Tibial artery (tissue), 4 donors: ENCODE measurements around the gene REG4.
"Not testable (repeated sequence)": the region's sequence is repeated elsewhere in the genome, so short reads cannot be mapped to it uniquely, and the experiment has no call there.

ENCODE experiments used
- DNase-seq, 2 donors: peaks; one replicate each; pipeline ENCODE4 v3.0.0-alpha.2; 2019
- H3K27ac ChIP-seq, 2 donors: fragments of 200-600 bp; sonication (generic) in 1 of 2; 1 replicate in 1 of 2; 2 replicates in 1 of 2; pipeline ENCODE4 v1.5.1; 2018 to 2019; ENCODE audit warnings: mild to moderate bottlenecking in 1 of 2
- H3K27me3 ChIP-seq, 2 donors: fragments of 200-600 bp; sonication (generic) in 1 of 2; one replicate each; pipeline versions ENCODE4 v1.5.1 to v1.6.0; 2016 to 2019
- H3K36me3 ChIP-seq, 3 donors: fragments of 200-600 bp; sonication (generic) in 2 of 3; one replicate each; pipeline ENCODE4 v1.5.1; 2016 to 2019; ENCODE audit warnings: mild to moderate bottlenecking in 2 of 3
- H3K4me1 ChIP-seq, 4 donors: fragments of 200-600 bp; sonication (generic) in 2 of 4; 1 replicate in 3 of 4; 2 replicates in 1 of 4; pipeline ENCODE4 v1.5.1; 2016 to 2019
- H3K4me3 ChIP-seq, 2 donors: fragments of 200-600 bp; sonication (generic) in 1 of 2; 1 replicate in 1 of 2; 2 replicates in 1 of 2; pipeline ENCODE4 v1.5.1; 2018 to 2019; ENCODE audit warnings: mild to moderate bottlenecking in 2 of 2
- H3K9me3 ChIP-seq, 3 donors: fragments of 200-600 bp; sonication (generic) in 1 of 3; one replicate each; pipeline ENCODE4 v1.5.1; 2016 to 2019
- intact Hi-C: fragments of 100-400 bp; cut with DNase I; formaldehyde crosslinking; loops from one replicate; pipeline ENCODE4 v1.15.0; 2023; ENCODE audit warnings: low total_unique reads
- TF ChIP-seq, protein P1 (sequence below), 2 experiments: fragments of 200-600 bp in 1 of 2; fragments of 450-650 bp in 1 of 2; IDR thresholded peaks; one replicate each; pipeline ENCODE4 v1.5.1; 2017 to 2019; ENCODE audit warnings: antibody characterized with exemption in 2 of 2, mild to moderate bottlenecking in 1 of 2, moderate library complexity in 1 of 2

REG4 gene

DNA sequence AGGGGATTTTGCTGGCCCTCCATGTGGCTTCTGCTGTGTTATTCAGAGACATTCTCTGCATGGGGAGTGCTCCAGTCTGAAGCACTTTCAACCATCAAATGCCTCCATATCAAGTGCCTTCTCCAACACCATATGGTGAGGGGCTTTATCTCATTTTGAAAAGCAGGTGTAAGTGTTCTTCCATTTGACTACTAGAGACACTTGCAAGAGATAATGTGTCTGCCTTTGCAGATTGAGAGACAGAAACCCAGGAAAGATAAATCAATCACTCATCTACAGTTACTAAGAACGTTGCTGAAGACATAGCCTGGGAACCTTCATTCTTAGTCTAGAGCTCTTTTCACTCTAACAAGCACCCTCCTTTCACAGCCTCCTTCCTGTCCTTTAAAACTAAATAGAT lies 29.5 kb upstream of the REG4 start:
- H3K27me3 ChIP-seq = no peaks in the 10 kb centered on the region
- no peak overlapping the region for H3K27ac ChIP-seq
- H3K36me3 ChIP-seq = no peaks in the 10 kb centered on the region
- TF ChIP-seq, protein P1, sequence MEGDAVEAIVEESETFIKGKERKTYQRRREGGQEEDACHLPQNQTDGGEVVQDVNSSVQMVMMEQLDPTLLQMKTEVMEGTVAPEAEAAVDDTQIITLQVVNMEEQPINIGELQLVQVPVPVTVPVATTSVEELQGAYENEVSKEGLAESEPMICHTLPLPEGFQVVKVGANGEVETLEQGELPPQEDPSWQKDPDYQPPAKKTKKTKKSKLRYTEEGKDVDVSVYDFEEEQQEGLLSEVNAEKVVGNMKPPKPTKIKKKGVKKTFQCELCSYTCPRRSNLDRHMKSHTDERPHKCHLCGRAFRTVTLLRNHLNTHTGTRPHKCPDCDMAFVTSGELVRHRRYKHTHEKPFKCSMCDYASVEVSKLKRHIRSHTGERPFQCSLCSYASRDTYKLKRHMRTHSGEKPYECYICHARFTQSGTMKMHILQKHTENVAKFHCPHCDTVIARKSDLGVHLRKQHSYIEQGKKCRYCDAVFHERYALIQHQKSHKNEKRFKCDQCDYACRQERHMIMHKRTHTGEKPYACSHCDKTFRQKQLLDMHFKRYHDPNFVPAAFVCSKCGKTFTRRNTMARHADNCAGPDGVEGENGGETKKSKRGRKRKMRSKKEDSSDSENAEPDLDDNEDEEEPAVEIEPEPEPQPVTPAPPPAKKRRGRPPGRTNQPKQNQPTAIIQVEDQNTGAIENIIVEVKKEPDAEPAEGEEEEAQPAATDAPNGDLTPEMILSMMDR (IDR thresholded peaks at IDR 0.05) = no peak
- no peaks in the 10 kb centered on the region for H3K4me1 ChIP-seq
- intact Hi-C loops = no loop called here
- DNase-seq = no peak
- no peak overlapping the region for H3K4me3 ChIP-seq
- no peaks in the 10 kb centered on the region for H3K9me3 ChIP-seq

DNA sequence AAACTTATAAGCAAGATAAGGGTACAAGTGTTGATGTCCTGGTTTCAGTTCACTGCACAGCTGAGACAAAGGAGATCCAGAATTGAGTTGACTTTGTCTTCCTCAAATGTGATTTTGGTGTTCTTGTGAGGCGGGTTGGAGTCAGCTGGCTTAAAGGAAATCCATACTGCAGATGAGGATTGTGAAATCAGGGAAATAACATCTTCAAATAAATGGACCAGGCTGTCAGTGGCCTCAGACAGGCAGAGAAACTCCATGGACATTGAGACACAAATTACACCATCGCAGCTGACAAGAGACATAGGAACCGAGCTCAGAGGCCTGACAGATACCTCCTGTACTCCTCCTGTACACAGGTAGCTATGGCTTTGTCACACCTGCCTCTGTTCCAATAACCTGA lies 27.0 kb upstream of the REG4 start:
- no peak overlapping the region for H3K27ac ChIP-seq
- no peak for DNase-seq
- H3K36me3 ChIP-seq = no peaks in the 10 kb centered on the region
- intact Hi-C loops = no loop called here
- H3K4me1 ChIP-seq = no peaks in the 10 kb centered on the region
- TF ChIP-seq, protein P1 (IDR thresholded peaks at IDR 0.05) = no peak
- H3K9me3 ChIP-seq = no peaks in the 10 kb centered on the region
- H3K4me3 ChIP-seq = no peak overlapping the region
- H3K27me3 ChIP-seq = no peaks in the 10 kb centered on the region

DNA sequence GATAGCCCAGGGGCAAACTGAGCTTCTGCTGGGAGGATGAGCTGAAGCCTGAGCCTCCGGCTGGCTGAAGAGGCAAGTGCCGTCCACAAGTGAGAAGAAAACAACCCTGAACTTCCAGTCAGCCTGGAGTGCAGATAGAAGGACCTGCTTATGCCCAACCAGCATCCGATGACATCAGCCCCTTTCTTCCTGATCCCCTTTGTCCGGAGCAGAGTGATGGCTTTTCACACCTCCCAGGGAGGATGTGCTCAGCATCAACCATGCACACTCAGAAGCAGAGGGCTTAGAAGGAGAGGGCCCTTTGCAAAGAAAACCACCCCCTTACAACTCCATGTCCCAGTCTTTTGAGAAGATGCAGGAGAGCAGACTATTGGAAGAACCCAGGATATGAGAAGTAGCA lies 23.7 kb upstream of the REG4 start:
- Histone ChIP-seq H3K27ac (no peak overlapping the region), H3K9me3 (no peaks in the 10 kb centered on the region), H3K4me3 (no peak overlapping the region), H3K4me1 (no peaks in the 10 kb centered on the region), H3K27me3 (no peaks in the 10 kb centered on the region), H3K36me3 (no peaks in the 10 kb centered on the region)
- DNase-seq = no peak
- TF ChIP-seq, protein P1 (IDR thresholded peaks at IDR 0.05) = no peak
- intact Hi-C loops = no loop called here

DNA sequence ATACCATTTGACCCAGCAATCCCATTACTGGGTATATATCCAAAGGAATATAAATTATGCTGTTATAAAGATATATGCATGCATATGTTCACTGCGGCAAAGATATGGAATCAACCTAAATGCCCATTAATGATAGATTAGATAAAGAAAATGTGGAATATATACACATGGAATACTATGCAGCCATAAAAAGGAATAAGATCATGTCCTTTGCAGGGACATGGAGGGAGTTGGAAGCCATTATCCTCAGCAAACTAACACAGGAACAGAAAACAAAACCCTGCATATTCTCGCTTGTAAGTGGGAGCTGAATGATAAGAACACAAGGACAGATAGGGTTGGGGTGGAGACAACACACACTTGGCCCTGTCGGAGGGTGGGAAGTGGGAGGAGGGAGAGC lies 19.8 kb upstream of the REG4 start:
- intact Hi-C loops = no loop called here

DNA sequence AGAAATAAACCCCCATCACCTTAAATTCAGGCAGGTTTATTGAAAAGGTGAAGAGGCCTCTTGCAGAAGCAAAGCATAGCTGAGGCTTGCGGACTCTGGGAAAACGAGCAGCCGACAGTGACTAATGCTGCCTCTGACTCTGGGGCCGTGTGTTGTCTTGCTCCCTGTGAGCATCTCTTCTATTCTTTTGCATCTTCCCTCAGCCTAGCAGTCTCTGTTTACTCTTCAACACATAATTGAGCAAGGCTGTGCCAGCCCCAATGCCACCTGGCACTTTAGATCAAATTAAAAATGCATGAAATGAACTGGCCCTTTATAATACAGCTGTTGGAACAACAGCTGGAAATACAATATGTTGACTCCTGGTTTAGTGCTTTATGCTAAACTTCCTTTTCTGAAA lies 18.4 kb upstream of the REG4 start:
- Histone ChIP-seq H3K36me3 (no peaks in the 10 kb centered on the region), H3K4me1 (no peaks in the 10 kb centered on the region), H3K9me3 (no peaks in the 10 kb centered on the region), H3K27me3 (no peaks in the 10 kb centered on the region), H3K4me3 (no peak overlapping the region), H3K27ac (no peak overlapping the region)
- TF ChIP-seq, protein P1 (IDR thresholded peaks at IDR 0.05) = no peak
- intact Hi-C loops = no loop called here
- DNase-seq = no peak

More for the DNA sequence above, 19.8 kb upstream of the REG4 start:
- Histone ChIP-seq H3K4me1 (no peaks in the 10 kb centered on the region), H3K9me3 (no peaks in the 10 kb centered on the region), H3K36me3 (no peaks in the 10 kb centered on the region), H3K4me3 (no peak overlapping the region), H3K27ac (no peak overlapping the region), H3K27me3 (no peaks in the 10 kb centered on the region)
- TF ChIP-seq, protein P1 (IDR thresholded peaks at IDR 0.05) = no peak
- DNase-seq = no peak

DNA sequence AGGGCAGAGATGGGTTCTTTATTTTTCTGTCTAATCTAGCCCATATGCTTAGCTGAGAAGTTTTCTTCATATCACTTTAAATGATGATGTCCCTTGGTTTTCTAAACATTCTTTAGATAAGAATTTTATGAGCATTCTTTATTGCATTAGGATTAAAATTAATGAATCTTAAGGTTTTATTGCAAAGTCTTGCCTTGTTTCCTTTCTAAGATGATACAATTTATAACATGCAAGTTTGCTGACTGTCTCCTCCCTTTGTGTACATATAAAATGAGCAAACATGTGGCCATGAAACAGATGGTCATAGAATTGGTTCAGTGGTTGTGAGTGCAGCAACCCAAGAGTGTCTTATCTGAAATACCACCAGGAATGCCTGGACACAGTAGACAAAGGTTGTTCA lies 17.7 kb upstream of the REG4 start:
- DNase-seq, H3K27me3 ChIP-seq, H3K4me1 ChIP-seq, H3K9me3 ChIP-seq, intact Hi-C loops, H3K4me3 ChIP-seq, H3K36me3 ChIP-seq, H3K27ac ChIP-seq: not testable (repeated sequence)
